ENCODE measurements around the gene SETD2.

DNA sequence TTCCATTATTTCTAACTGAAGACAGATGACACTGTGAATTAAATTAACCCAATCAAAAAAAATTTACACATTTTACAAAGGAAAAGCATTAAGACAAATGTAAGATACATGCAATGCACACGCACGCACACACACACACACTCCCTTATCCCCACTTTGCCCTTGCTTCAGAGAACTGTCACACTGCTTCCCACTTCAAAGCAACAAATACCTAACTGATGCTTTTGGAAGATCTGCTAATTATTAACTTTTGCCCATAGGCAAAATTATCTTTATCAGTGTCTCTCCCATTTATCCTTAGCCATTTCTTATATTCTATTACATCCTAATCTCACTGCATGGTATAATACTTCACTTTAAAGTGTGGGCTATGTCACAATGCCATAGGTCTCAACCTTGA is 60.3 kb downstream of the SETD2 start:
- no peak for TF ChIP-seq EZH2 (IDR thresholded peaks at IDR 0.05; ENCODE audit: borderline replicate concordance, low read length)
- TF ChIP-seq, protein P1, sequence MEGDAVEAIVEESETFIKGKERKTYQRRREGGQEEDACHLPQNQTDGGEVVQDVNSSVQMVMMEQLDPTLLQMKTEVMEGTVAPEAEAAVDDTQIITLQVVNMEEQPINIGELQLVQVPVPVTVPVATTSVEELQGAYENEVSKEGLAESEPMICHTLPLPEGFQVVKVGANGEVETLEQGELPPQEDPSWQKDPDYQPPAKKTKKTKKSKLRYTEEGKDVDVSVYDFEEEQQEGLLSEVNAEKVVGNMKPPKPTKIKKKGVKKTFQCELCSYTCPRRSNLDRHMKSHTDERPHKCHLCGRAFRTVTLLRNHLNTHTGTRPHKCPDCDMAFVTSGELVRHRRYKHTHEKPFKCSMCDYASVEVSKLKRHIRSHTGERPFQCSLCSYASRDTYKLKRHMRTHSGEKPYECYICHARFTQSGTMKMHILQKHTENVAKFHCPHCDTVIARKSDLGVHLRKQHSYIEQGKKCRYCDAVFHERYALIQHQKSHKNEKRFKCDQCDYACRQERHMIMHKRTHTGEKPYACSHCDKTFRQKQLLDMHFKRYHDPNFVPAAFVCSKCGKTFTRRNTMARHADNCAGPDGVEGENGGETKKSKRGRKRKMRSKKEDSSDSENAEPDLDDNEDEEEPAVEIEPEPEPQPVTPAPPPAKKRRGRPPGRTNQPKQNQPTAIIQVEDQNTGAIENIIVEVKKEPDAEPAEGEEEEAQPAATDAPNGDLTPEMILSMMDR (IDR thresholded peaks at IDR 0.05; ENCODE audit: low read length), result no peak

Measured in OCI-LY1 (cell line).